Limb (tissue), 2 donors: ENCODE measurements around the gene KLC1.
"Not testable (repeated sequence)": the region's sequence is repeated elsewhere in the genome, so short reads cannot be mapped to it uniquely, and the experiment has no call there.

Experiments
- DNase-seq, 2 donors: peaks; one replicate each; pipeline ENCODE4 v3.0.0-alpha.2; 2016; ENCODE audit errors: extremely low spot score in 2 of 2

KLC1 gene

GRCh38 chr14:103625356-103626095, 3.5 kb upstream of the KLC1 start:
- no peak for DNase-seq

GRCh38 chr14:103626146-103626850, 2.7 kb upstream of the KLC1 start:
- no peak for DNase-seq

- no peak for DNase-seq
Measured at GRCh38 chr14:103627073-103628025, 1.7 kb upstream of the KLC1 start.

GRCh38 chr14:103628221-103628683, 759 bp upstream of the KLC1 start:
- DNase-seq: peak in 1 of 2 donors; percentile 70

GRCh38 chr14:103629503-103630121, 601 bp downstream of the KLC1 start:
- peak in 1 of 2 donors; percentile 74 for DNase-seq

- DNase-seq: no peak
Measured at GRCh38 chr14:103630364-103631108, 1.5 kb downstream of the KLC1 start.

GRCh38 chr14:103633391-103633790, 4.4 kb downstream of the KLC1 start:
- DNase-seq: no peak

- DNase-seq: no peak
Measured at GRCh38 chr14:103634156-103634555, 5.1 kb downstream of the KLC1 start.

GRCh38 chr14:103638594-103638993, 9.6 kb downstream of the KLC1 start:
- DNase-seq: no peak

- DNase-seq: no peak
Measured at GRCh38 chr14:103641161-103641560, 12.2 kb downstream of the KLC1 start.

GRCh38 chr14:103646189-103646588, 17.2 kb downstream of the KLC1 start:
- DNase-seq: no peak

- no peak for DNase-seq
Measured at GRCh38 chr14:103649001-103649400, 20.0 kb downstream of the KLC1 start.

- DNase-seq: no peak
Measured at GRCh38 chr14:103650213-103650612, 21.2 kb downstream of the KLC1 start.

- DNase-seq: no peak
Measured at GRCh38 chr14:103651585-103651984, 22.6 kb downstream of the KLC1 start.

GRCh38 chr14:103652806-103653205, 23.8 kb downstream of the KLC1 start:
- no peak for DNase-seq

GRCh38 chr14:103653336-103653735, 24.3 kb downstream of the KLC1 start:
- not testable (repeated sequence) for DNase-seq

GRCh38 chr14:103653805-103654204, 24.8 kb downstream of the KLC1 start:
- DNase-seq: no peak

- no peak for DNase-seq
Measured at GRCh38 chr14:103654619-103655018, 25.6 kb downstream of the KLC1 start.

GRCh38 chr14:103656031-103656755, 27.2 kb downstream of the KLC1 start:
- no peak for DNase-seq

GRCh38 chr14:103656756-103657133, 27.7 kb downstream of the KLC1 start:
- no peak for DNase-seq
